ENCODE measurements around the gene MROH7. TPM values are rescaled to one million over a fixed set of nuclear protein-coding genes. Genes with fewer than 3 reads are reported as not detected.

The MROH7 gene
- total RNA-seq, 2 donors from 2014 or later: 15.9 to 20.4 TPM

- TF ChIP-seq CTCF (IDR thresholded peaks at IDR 0.05): no peak
- H3K9me3 ChIP-seq: no peaks in the 10 kb centered on the region
- no peaks in the 10 kb centered on the region for H3K4me1 ChIP-seq (ENCODE audit: control insufficient read depth in 1 of 2, low read depth in 2 of 2)
- H3K27me3 ChIP-seq (replicated peaks; ENCODE audit: insufficient read depth): no peaks in the 10 kb centered on the region
- no peak overlapping the region for H3K27ac ChIP-seq
- no peak overlapping the region for H3K4me3 ChIP-seq
- peaks cover 4% of the 10 kb centered on the region for H3K36me3 ChIP-seq
- DNase-seq (ENCODE audit: low spot score): no peak
- ATAC-seq (ENCODE audit: insufficient number of reproducible peaks, low FRiP score, low read depth): no peak
Observed at GRCh38 chr1:54663725-54664124, 22.1 kb downstream of the MROH7 start.

GRCh38 chr1:54664364-54664763, 22.8 kb downstream of the MROH7 start:
- peaks cover 3% of the 10 kb centered on the region for H3K36me3 ChIP-seq
- no peak for TF ChIP-seq CTCF (IDR thresholded peaks at IDR 0.05)
- H3K4me1 ChIP-seq (ENCODE audit: control insufficient read depth in 1 of 2, low read depth in 2 of 2): no peaks in the 10 kb centered on the region
- no peak overlapping the region for H3K27ac ChIP-seq
- H3K4me3 ChIP-seq: no peak overlapping the region
- H3K9me3 ChIP-seq: no peaks in the 10 kb centered on the region
- H3K27me3 ChIP-seq (replicated peaks; ENCODE audit: insufficient read depth): no peaks in the 10 kb centered on the region
- ATAC-seq (ENCODE audit: insufficient number of reproducible peaks, low FRiP score, low read depth) (no peak), DNase-seq (ENCODE audit: low spot score) (no peak)

GRCh38 chr1:54665852-54666251, 24.3 kb downstream of the MROH7 start:
- TF ChIP-seq CTCF (IDR thresholded peaks at IDR 0.05): no peak
- no peaks in the 10 kb centered on the region for H3K9me3 ChIP-seq
- H3K4me1 ChIP-seq (ENCODE audit: control insufficient read depth in 1 of 2, low read depth in 2 of 2): no peaks in the 10 kb centered on the region

GRCh38 chr1:54666333-54666732, 24.7 kb downstream of the MROH7 start:
- Histone ChIP-seq H3K36me3 (no peaks in the 10 kb centered on the region), H3K27ac (no peak overlapping the region), H3K4me3 (no peak overlapping the region), H3K4me1 (ENCODE audit: control insufficient read depth in 1 of 2, low read depth in 2 of 2) (no peaks in the 10 kb centered on the region), H3K27me3 (replicated peaks; ENCODE audit: insufficient read depth) (no peaks in the 10 kb centered on the region), H3K9me3 (no peaks in the 10 kb centered on the region)
- DNase-seq (ENCODE audit: low spot score): no peak
- ATAC-seq (ENCODE audit: insufficient number of reproducible peaks, low FRiP score, low read depth): no peak
- TF ChIP-seq CTCF (IDR thresholded peaks at IDR 0.05): no peak

More at GRCh38 chr1:54665852-54666251, 24.3 kb downstream of the MROH7 start:
- no peak for DNase-seq (ENCODE audit: low spot score)
- no peaks in the 10 kb centered on the region for H3K36me3 ChIP-seq
- H3K4me3 ChIP-seq: no peak overlapping the region
- H3K27me3 ChIP-seq (replicated peaks; ENCODE audit: insufficient read depth): no peaks in the 10 kb centered on the region
- no peak for ATAC-seq (ENCODE audit: insufficient number of reproducible peaks, low FRiP score, low read depth)
- no peak overlapping the region for H3K27ac ChIP-seq

- Histone ChIP-seq H3K9me3 (no peaks in the 10 kb centered on the region), H3K27ac (no peak overlapping the region), H3K27me3 (replicated peaks; ENCODE audit: insufficient read depth) (no peaks in the 10 kb centered on the region), H3K4me1 (ENCODE audit: control insufficient read depth in 1 of 2, low read depth in 2 of 2) (no peaks in the 10 kb centered on the region), H3K36me3 (no peaks in the 10 kb centered on the region), H3K4me3 (no peak overlapping the region)
- no peak for ATAC-seq (ENCODE audit: insufficient number of reproducible peaks, low FRiP score, low read depth)
- DNase-seq (ENCODE audit: low spot score): no peak
- TF ChIP-seq CTCF (IDR thresholded peaks at IDR 0.05): no peak
Observed at GRCh38 chr1:54667797-54668196, 26.2 kb downstream of the MROH7 start.
